ENCODE data around the gene TNC.

DNA sequence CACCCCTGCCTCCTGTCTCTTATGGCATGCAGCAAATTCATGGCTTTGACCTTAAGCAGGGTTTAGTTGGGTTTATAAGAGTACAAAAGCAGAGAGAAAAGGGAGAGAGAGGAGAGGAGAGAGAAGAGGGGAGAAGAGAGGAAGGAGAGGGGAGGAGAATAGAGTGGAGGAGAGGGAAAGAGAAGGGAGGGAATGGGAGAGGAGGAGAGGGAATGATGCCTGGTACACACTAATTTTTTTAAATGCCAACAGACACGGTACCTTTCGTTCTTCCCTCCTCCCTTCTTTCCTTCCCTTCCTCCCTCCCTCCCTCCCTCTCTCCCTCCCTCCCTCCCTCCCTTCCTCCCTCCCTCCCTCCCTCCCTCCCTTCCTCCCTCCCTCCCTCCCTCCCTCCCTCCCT is 48.7 kb downstream of the TNC start:
- TF ChIP-seq CTCF (IDR thresholded peaks at IDR 0.05; ENCODE audit: low read depth, low read length) (no peak), MAX (IDR thresholded peaks at IDR 0.05; ENCODE audit: low read depth, low read length) (no peak)
